B cell (primary cell): ENCODE data around the gene HS3ST1. TPM values are rescaled to one million over a fixed set of nuclear protein-coding genes. Genes with fewer than 3 reads are reported as not detected.
"Not testable (repeated sequence)": the region's sequence is repeated elsewhere in the genome, so short reads cannot be mapped to it uniquely, and the experiment has no call there.

ENCODE experiments used
- ATAC-seq: fragments of 200-7000 bp; cut with Tn5 transposase; one replicate; pipeline ENCODE4 v1.10.0; 2021; ENCODE audit warnings: low read depth, mild to moderate bottlenecking, moderate number of reproducible peaks, moderate library complexity
- CTCF ChIA-PET: fragments of 350-600 bp; sonication (Branson Sonifier 250); formaldehyde crosslinking; loops from one replicate; lab custom pipeline; 2021; ENCODE audit warnings: antibody characterized with exemption, inconsistent platforms; lab: Charles Lee
- POLR2A ChIA-PET: fragments of 350-600 bp; sonication (Branson Sonifier 250); formaldehyde crosslinking; loops from one replicate; lab custom pipeline; 2021; ENCODE audit warnings: antibody characterized with exemption; lab: Charles Lee
- DNase-seq: peaks from one replicate; pipeline ENCODE4 v3.0.0; 2013
- H2AFZ ChIP-seq: 2 replicates; pipeline ENCODE4 v1.6.1; 2012; ENCODE audit warnings: mild to moderate bottlenecking, low read depth, low read length; ENCODE audit not compliant: insufficient read depth, poor library complexity, severe bottlenecking
- H3K27ac ChIP-seq, 2 donors: 1 replicate in 1 of 2; 2 replicates in 1 of 2; pipeline ENCODE4 v1.5.1; 2012 to 2013; ENCODE audit warnings: low read length in 2 of 2, mild to moderate bottlenecking in 2 of 2, moderate library complexity in 1 of 2
- H3K27me3 ChIP-seq, 4 experiments: fragments of 200-600 bp in 1 of 4; sonication (generic) in 1 of 4; replicated peaks in 1 of 4; 1 replicate in 2 of 4; 2 replicates in 2 of 4; pipeline versions ENCODE4 v1.6.1 to v1.7.0; 2013 to 2016; ENCODE audit warnings: low read length in 3 of 4, mild to moderate bottlenecking in 2 of 4, mixed read lengths in 1 of 4, moderate library complexity in 1 of 4; ENCODE audit not compliant: insufficient read depth in 4 of 4, control insufficient read depth in 3 of 4; ENCODE audit errors: control extremely low read depth in 1 of 4
- H3K36me3 ChIP-seq, 2 experiments: replicated peaks in 1 of 2; 1 replicate in 1 of 2; 2 replicates in 1 of 2; pipeline versions ENCODE4 v1.6.1 to v1.7.1; 2013; ENCODE audit warnings: low read length in 1 of 2; ENCODE audit not compliant: insufficient read depth in 2 of 2, control insufficient read depth in 1 of 2; ENCODE audit errors: control extremely low read depth in 1 of 2, extremely low read depth in 1 of 2
- H3K4me1 ChIP-seq, 2 donors: fragments of 200-600 bp in 1 of 2; sonication (generic) in 1 of 2; 1 replicate in 1 of 2; 2 replicates in 1 of 2; pipeline versions ENCODE4 v1.5.1 to v1.6.1; 2013 to 2017; ENCODE audit warnings: low read length in 2 of 2; ENCODE audit not compliant: control insufficient read depth in 2 of 2, insufficient read depth in 2 of 2
- H3K4me2 ChIP-seq: replicated peaks from 2 replicates; pipeline ENCODE3; 2012; ENCODE audit warnings: mild to moderate bottlenecking, low read depth, low read length; ENCODE audit not compliant: poor library complexity, severe bottlenecking
- H3K4me3 ChIP-seq, 5 experiments: fragments of 200-600 bp in 1 of 5; sonication (generic) in 1 of 5; 1 replicate in 3 of 5; 2 replicates in 2 of 5; pipeline versions ENCODE4 v1.5.1 to v1.7.0; 2011 to 2016; ENCODE audit warnings: low read length in 4 of 5, mild to moderate bottlenecking in 4 of 5, low read depth in 2 of 5, control low read depth in 1 of 5, moderate library complexity in 1 of 5; ENCODE audit not compliant: insufficient read depth in 1 of 5; ENCODE audit errors: control extremely low read depth in 1 of 5, extremely low read depth in 1 of 5
- H3K79me2 ChIP-seq: fragments of 200-600 bp; sonication (generic); one replicate; pipeline ENCODE4 v1.6.0; 2016; ENCODE audit warnings: low read length; ENCODE audit not compliant: control insufficient read depth, insufficient read depth
- H3K9ac ChIP-seq: fragments of 200-600 bp; sonication (generic); 2 replicates; pipeline ENCODE4 v1.6.1; 2017; ENCODE audit warnings: mild to moderate bottlenecking, low read length, moderate library complexity
- H3K9me3 ChIP-seq, 3 donors: one replicate each; pipeline versions ENCODE4 v1.6.1 to v1.7.1; 2013; ENCODE audit warnings: low read length in 2 of 3; ENCODE audit not compliant: control insufficient read depth in 2 of 3, insufficient read depth in 1 of 3; ENCODE audit errors: control extremely low read depth in 1 of 3
- H4K20me1 ChIP-seq: 2 replicates; pipeline ENCODE4 v1.6.0; 2012; ENCODE audit warnings: mild to moderate bottlenecking, low read length; ENCODE audit not compliant: insufficient read depth, control insufficient read depth, poor library complexity, severe bottlenecking
- H3K27ac Mint-ChIP-seq: one replicate; pipeline ENCODE4 v1.8.0; 2021; ENCODE audit warnings: mixed read lengths
- H3K27me3 Mint-ChIP-seq: one replicate; pipeline ENCODE4 v1.8.0; 2021; ENCODE audit warnings: mixed read lengths
- H3K4me1 Mint-ChIP-seq: one replicate; pipeline ENCODE4 v1.8.0; 2021; ENCODE audit warnings: mixed read lengths
- H3K4me3 Mint-ChIP-seq: one replicate; pipeline ENCODE4 v1.8.0; 2021; ENCODE audit warnings: mixed read lengths
- H3K9me3 Mint-ChIP-seq: one replicate; pipeline ENCODE4 v1.8.0; 2022; ENCODE audit warnings: mixed read lengths; ENCODE audit not compliant: insufficient read depth
- CTCF ChIP-seq: fragments of 200-600 bp; IDR thresholded peaks from one replicate; pipeline ENCODE4 v1.8.0; 2022; ENCODE audit warnings: antibody characterized with exemption, mild to moderate bottlenecking
- EZH2 ChIP-seq: IDR thresholded peaks from 2 replicates; pipeline ENCODE4 v1.6.1; 2012; ENCODE audit warnings: borderline replicate concordance, low read depth, mild to moderate bottlenecking, moderate library complexity, low read length; ENCODE audit not compliant: insufficient read depth, poor library complexity, severe bottlenecking
- WGBS: methylation state at CpG from one replicate; pipeline ENCODE4 v1.1.5; 2013; ENCODE audit warnings: missing lambda C conversion rate; ENCODE audit not compliant: insufficient coverage; 5-methylcytosine and 5-hydroxymethylcytosine counted together
- intact Hi-C: fragments of 100-400 bp; cut with micrococcal nuclease; formaldehyde crosslinking; loops from one replicate; pipeline ENCODE4 v1.10.0; 2022
- polyA plus RNA-seq: library from polyadenylated mRNA; depleted of rRNA; stranded (reverse); fragments of >200 nt; gene quantifications from 2 replicates; pipeline ENCODE4 v1.2.3, GENCODE V29; 2012
- total RNA-seq, 2 donors: library from RNA; stranded (reverse); fragments of 120-200 nt in 1 of 2; gene quantifications; 1 replicate in 1 of 2; 2 replicates in 1 of 2; pipeline versions ENCODE4 v1.2.3 to v1.2.4, GENCODE V29; 2013 to 2022

The HS3ST1 gene
- total and polyA plus RNA-seq, 2 donors (not counting 1 experiment from before 2014, with no cell fraction given) = 4.3 to 17.7 TPM

DNA sequence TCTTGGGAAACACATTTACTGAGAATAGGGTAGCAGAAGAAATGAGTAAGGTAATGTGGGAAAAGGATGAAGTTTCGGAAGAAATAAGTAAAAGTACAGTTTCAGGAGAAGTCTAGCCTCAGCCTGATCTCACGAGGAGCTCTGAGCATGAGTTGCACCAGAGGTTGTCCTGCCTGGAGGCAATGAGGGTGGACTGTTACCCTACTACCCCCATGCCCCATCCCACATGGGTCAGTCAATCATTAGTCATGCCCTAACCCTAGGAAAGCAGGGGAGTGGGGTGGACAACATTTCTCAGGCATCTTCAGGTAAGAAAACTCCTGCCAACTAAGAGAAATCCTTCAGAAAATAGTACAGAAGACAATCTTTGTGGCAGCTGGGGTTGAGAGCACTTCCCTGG, 35.1 kb downstream of the HS3ST1 start:
- no peak overlapping the region for H3K9ac ChIP-seq
- H3K9me3 ChIP-seq = no peaks in the 10 kb centered on the region
- no peak overlapping the region for H3K4me3 ChIP-seq
- ChIA-PET CTCF (no interaction called here), POLR2A (no interaction called here)
- intact Hi-C loops = no loop called here
- no peak overlapping the region for H3K27ac ChIP-seq
- 83% methylated on average over 1 of the region's 2 CpGs for WGBS
- Mint-ChIP-seq H3K27ac (no peak overlapping the region), H3K9me3 (no peaks in the 10 kb centered on the region), H3K4me1 (peaks cover 19% of the 10 kb centered on the region), H3K27me3 (no peaks in the 10 kb centered on the region), H3K4me3 (no peak overlapping the region)
- H2AFZ ChIP-seq = no peak overlapping the region
- peaks cover 0 to 3% of the 10 kb centered on the region in 2 experiments for H3K36me3 ChIP-seq
- H4K20me1 ChIP-seq = no peaks in the 10 kb centered on the region
- H3K27me3 ChIP-seq = no peaks in the 10 kb centered on the region
- ATAC-seq (no peak), DNase-seq (no peak)
- H3K4me2 ChIP-seq = no peak overlapping the region
- H3K4me1 ChIP-seq = peaks cover 2 to 4% of the 10 kb centered on the region in 2 donors
- TF ChIP-seq EZH2 (no peak), CTCF (no peak)
- no peaks in the 10 kb centered on the region for H3K79me2 ChIP-seq

DNA sequence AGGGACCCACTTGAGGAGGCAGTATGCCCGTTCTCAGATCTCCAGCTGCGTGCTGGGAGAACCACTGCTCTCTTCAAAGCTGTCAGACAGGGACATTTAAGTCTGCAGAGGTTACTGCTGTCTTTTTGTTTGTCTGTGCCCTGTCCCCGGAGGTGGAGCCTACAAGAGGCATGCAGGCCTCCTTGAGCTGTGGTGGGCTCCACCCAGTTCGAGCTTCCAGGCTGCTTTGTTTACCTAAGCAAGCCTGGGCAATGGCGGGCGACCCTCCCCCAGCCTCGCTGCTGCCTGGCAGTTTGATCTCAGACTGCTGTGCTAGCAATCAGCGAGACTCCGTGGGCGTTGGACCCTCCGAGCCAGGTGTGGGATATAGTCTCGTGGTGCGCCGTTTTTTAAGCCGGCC, 44.6 kb downstream of the HS3ST1 start:
- H3K9me3 Mint-ChIP-seq, H2AFZ ChIP-seq, DNase-seq, CTCF ChIA-PET, intact Hi-C loops, H3K9ac ChIP-seq, H3K27me3 ChIP-seq, POLR2A ChIA-PET, H3K27me3 Mint-ChIP-seq, H3K4me1 ChIP-seq, H3K36me3 ChIP-seq, H3K4me3 Mint-ChIP-seq, H3K4me3 ChIP-seq, H3K79me2 ChIP-seq, H3K4me1 Mint-ChIP-seq, H4K20me1 ChIP-seq, H3K27ac Mint-ChIP-seq, H3K9me3 ChIP-seq, ATAC-seq, H3K4me2 ChIP-seq, H3K27ac ChIP-seq: not testable (repeated sequence)
- WGBS = 93% methylated on average over 5 of the region's 15 CpGs
